AG20443 (cell line): ENCODE data around the gene POP4.
A peak's percentile ranks its signal among the peaks of the same experiment; 100 is the strongest.

Experiments used
- DNase-seq: peaks from one replicate; pipeline ENCODE4 v3.0.0; 2012; ENCODE audit warnings: low spot score, mixed read lengths

The POP4 gene

GRCh38 chr19:29576761-29577648, 29.1 kb upstream of the POP4 start:
- no peak for DNase-seq

- no peak for DNase-seq
Observed at GRCh38 chr19:29577649-29577963, 28.5 kb upstream of the POP4 start.

- no peak for DNase-seq
Observed at GRCh38 chr19:29578349-29578748, 27.7 kb upstream of the POP4 start.

GRCh38 chr19:29579308-29579910, 26.7 kb upstream of the POP4 start:
- DNase-seq, result no peak

GRCh38 chr19:29581398-29581797, 24.7 kb upstream of the POP4 start:
- DNase-seq, result no peak

GRCh38 chr19:29583196-29583999, 22.7 kb upstream of the POP4 start:
- DNase-seq, result peak; percentile 54

- no peak for DNase-seq
Observed at GRCh38 chr19:29586401-29586800, 19.7 kb upstream of the POP4 start.

GRCh38 chr19:29587059-29587458, 19.0 kb upstream of the POP4 start:
- DNase-seq, result no peak

GRCh38 chr19:29587518-29587986, 18.5 kb upstream of the POP4 start:
- no peak for DNase-seq

GRCh38 chr19:29588095-29588494, 18.0 kb upstream of the POP4 start:
- no peak for DNase-seq

- no peak for DNase-seq
Observed at GRCh38 chr19:29590278-29590677, 15.8 kb upstream of the POP4 start.

GRCh38 chr19:29591670-29592069, 14.4 kb upstream of the POP4 start:
- no peak for DNase-seq

GRCh38 chr19:29593869-29594268, 12.2 kb upstream of the POP4 start:
- no peak for DNase-seq

GRCh38 chr19:29596080-29596727, 9.9 kb upstream of the POP4 start:
- no peak for DNase-seq

- no peak for DNase-seq
Observed at GRCh38 chr19:29596885-29597525, 9.1 kb upstream of the POP4 start.

GRCh38 chr19:29598036-29598435, 8.0 kb upstream of the POP4 start:
- no peak for DNase-seq

GRCh38 chr19:29598496-29598895, 7.6 kb upstream of the POP4 start:
- no peak for DNase-seq

- no peak for DNase-seq
Observed at GRCh38 chr19:29603308-29603707, 2.8 kb upstream of the POP4 start.

GRCh38 chr19:29606420-29606747, 301 bp downstream of the POP4 start:
- DNase-seq, result no peak

- no peak for DNase-seq
Observed at GRCh38 chr19:29609636-29610035, 3.6 kb downstream of the POP4 start.

GRCh38 chr19:29610213-29610573, 4.1 kb downstream of the POP4 start:
- DNase-seq, result no peak
